ENCODE results near the gene TIMM13. TPM values are rescaled to one million over a fixed set of nuclear protein-coding genes. Genes with fewer than 3 reads are reported as not detected.

TIMM13 gene
- total and polyA plus RNA-seq, 10 of the 15 experiments (the other 5 are each of a cell fraction or from before 2014, with no cell fraction given) = 9.9 to 205 (median 63.6) TPM

GRCh38 chr19:2443116-2443784 lies 15.9 kb upstream of the TIMM13 start:
- no peaks in the 10 kb centered on the region for H4K20me1 ChIP-seq (ENCODE audit: control insufficient read depth, insufficient read depth)
- no peak overlapping the region for H2AFZ ChIP-seq (ENCODE audit: control insufficient read depth, low read depth, low read length)
- FAIRE-seq (no peak), ATAC-seq (no peak), DNase-seq (ENCODE audit: low read depth, low spot score) (no peak)
- H3K27ac ChIP-seq (ENCODE audit: control insufficient read depth, insufficient read depth) = no peak overlapping the region
- ChIA-PET SMC1A (ENCODE audit: uncharacterized antibody, unreplicated experiment) (no interaction called here), RAD21 (ENCODE audit: unreplicated experiment) (no interaction called here), POLR2A (interaction anchor here (0.8 kb wide), 1 partner anchor 13 kb away, joined by 3 read pairs; the partner anchor contains the start of gene LMNB2), CTCF (no interaction called here)
- H3K9me3 ChIP-seq (replicated peaks; ENCODE audit: control insufficient read depth, insufficient read depth, low read length) = no peaks in the 10 kb centered on the region
- peaks cover 11% of the 10 kb centered on the region; the same call in 1 of the 2 replicates for H3K4me1 ChIP-seq (ENCODE audit: control insufficient read depth, insufficient read depth, low read length)
- 96% methylated on average over 21 of the region's 22 CpGs for WGBS (ENCODE audit: insufficient coverage, insufficient replicate concordance, low lambda C conversion rate, missing lambda C conversion rate)
- H3K36me3 ChIP-seq (ENCODE audit: control insufficient read depth in 2 of 2, insufficient read depth in 2 of 2, low read length in 1 of 2) = peaks cover 22 to 42% of the 10 kb centered on the region in 2 experiments
- no peak overlapping the region for H3K4me2 ChIP-seq (ENCODE audit: control insufficient read depth, insufficient read depth)
- intact Hi-C loops (cut with micrococcal nuclease; ENCODE audit: unreplicated experiment) = no loop called here
- H3K79me2 ChIP-seq (ENCODE audit: control insufficient read depth, insufficient read depth, low read length) = peaks cover 25% of the 10 kb centered on the region
- H3K4me3 ChIP-seq = no peak overlapping the region
- no peak overlapping the region for H3K9ac ChIP-seq (ENCODE audit: control insufficient read depth, insufficient read depth, low read length)
- in situ Hi-C loops (cut with MboI) = no loop called here
- BruUV-seq (replicated peaks) = no TSS peak
- no peaks in the 10 kb centered on the region for H3K27me3 ChIP-seq (replicated peaks in 1 of 2; ENCODE audit: control insufficient read depth in 2 of 2, insufficient read depth in 2 of 2, low read length in 1 of 2)
- TF ChIP-seq POLR2AphosphoS2 (IDR thresholded peaks at IDR 0.05; ENCODE audit: low read depth, low read length) (no peak), ZNF622 (IDR thresholded peaks at IDR 0.05) (no peak), NFYB (IDR thresholded peaks at IDR 0.05; ENCODE audit: insufficient read depth, low read depth, low read length) (no peak), CREM (IDR thresholded peaks at IDR 0.05; ENCODE audit: low read depth) (no peak), RBBP5 (conservative IDR thresholded peaks at IDR 0.05) (no peak), RFX5 (IDR thresholded peaks at IDR 0.05; ENCODE audit: low read depth, low read length) (no peak), NFYA (IDR thresholded peaks at IDR 0.05; ENCODE audit: borderline replicate concordance, low read depth, low read length) (no peak), CREB1 (IDR thresholded peaks at IDR 0.05; ENCODE audit: low read depth) (no peak), EGR1 (IDR thresholded peaks at IDR 0.05; ENCODE audit: borderline replicate concordance in 1 of 2, low read depth in 2 of 2, low read length in 2 of 2) (no peak), ZNF592 (IDR thresholded peaks at IDR 0.05) (no peak), E2F4 (IDR thresholded peaks at IDR 0.05; ENCODE audit: low read depth, low read length) (no peak)
- TF ChIP-seq, protein P1, sequence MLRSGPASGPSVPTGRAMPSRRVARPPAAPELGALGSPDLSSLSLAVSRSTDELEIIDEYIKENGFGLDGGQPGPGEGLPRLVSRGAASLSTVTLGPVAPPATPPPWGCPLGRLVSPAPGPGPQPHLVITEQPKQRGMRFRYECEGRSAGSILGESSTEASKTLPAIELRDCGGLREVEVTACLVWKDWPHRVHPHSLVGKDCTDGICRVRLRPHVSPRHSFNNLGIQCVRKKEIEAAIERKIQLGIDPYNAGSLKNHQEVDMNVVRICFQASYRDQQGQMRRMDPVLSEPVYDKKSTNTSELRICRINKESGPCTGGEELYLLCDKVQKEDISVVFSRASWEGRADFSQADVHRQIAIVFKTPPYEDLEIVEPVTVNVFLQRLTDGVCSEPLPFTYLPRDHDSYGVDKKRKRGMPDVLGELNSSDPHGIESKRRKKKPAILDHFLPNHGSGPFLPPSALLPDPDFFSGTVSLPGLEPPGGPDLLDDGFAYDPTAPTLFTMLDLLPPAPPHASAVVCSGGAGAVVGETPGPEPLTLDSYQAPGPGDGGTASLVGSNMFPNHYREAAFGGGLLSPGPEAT (IDR thresholded peaks at IDR 0.05; ENCODE audit: low read depth) = no peak
- TF ChIP-seq, protein P2, sequence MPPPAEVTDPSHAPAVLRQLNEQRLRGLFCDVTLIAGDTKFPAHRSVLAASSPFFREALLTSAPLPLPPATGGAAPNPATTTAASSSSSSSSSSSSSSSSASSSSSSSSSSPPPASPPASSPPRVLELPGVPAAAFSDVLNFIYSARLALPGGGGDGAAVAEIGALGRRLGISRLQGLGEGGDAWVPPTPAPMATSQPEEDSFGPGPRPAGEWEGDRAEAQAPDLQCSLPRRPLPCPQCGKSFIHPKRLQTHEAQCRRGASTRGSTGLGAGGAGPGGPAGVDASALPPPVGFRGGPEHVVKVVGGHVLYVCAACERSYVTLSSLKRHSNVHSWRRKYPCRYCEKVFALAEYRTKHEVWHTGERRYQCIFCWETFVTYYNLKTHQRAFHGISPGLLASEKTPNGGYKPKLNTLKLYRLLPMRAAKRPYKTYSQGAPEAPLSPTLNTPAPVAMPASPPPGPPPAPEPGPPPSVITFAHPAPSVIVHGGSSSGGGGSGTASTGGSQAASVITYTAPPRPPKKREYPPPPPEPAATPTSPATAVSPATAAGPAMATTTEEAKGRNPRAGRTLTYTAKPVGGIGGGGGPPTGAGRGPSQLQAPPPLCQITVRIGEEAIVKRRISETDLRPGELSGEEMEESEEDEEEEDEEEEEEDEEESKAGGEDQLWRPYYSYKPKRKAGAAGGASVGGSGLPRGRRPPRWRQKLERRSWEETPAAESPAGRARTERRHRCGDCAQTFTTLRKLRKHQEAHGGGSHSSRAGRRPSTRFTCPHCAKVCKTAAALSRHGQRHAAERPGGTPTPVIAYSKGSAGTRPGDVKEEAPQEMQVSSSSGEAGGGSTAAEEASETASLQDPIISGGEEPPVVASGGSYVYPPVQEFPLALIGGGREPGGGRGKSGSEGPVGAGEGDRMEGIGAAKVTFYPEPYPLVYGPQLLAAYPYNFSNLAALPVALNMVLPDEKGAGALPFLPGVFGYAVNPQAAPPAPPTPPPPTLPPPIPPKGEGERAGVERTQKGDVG (CRISPR knock-in tag; IDR thresholded peaks at IDR 0.05) = no peak
